Measurements from ENCODE around the gene ZNF319. TPM values are rescaled to one million over a fixed set of nuclear protein-coding genes. Genes with fewer than 3 reads are reported as not detected.
A peak's percentile ranks its signal among the peaks of the same experiment; 100 is the strongest.
"Not testable (repeated sequence)": the region's sequence is repeated elsewhere in the genome, so short reads cannot be mapped to it uniquely, and the experiment has no call there.

Gene ZNF319
- total RNA-seq, 1 donor from 2014 or later = 4.9 TPM

DNA sequence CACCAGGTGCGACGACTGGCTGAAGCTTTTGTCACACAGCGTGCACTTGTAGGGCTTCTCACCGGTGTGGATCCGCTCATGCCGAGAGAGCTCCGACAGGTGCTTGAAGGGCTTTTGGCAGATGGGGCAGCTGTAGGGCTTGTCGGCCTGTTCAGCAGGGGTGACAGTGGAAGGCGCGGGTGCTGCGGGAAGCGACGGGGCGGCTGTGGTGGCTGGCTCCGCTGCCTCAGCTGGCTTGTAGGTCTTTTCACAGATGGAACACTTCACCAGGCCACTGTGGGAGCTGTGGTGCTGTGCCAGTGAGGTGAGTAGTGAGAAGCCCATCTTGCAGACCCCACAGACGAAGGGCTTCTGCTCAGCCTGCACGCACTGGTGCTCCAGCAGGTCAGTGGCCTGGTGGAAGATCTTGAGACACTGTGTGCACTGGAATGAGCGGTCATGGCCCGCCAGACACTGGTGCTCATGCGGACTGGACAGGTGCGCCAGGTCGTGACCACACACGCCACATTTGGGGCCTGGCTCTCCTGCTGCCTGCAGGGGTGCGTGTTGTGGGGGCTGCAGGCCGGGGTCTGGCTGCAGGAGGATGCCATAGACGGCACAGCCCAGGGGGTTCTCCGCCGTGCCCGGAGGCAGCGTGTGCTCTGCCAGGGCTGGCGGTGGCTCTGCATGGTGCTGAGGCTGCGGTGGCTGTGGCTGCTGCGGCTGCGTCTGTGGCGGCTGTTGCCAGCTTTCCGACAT, 2.8 kb downstream of the ZNF319 start:
- no peak for DNase-seq

DNA sequence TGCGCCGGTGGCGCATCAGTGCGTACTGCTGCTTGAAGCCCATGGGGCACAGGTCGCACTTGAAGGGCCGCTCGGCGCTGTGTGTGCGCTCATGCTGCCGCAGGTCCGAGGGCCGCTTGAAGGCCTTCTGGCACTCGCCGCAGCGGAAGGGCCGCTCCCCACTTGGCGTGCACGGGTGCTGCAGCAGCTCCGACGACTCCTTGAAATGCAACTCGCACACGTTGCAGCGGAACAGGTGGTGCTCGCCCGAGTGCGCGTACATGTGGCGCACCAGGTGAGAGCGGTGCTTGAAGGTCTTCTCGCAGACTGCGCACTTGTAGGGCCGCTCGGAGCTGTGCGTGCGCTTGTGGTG, 3.3 kb downstream of the ZNF319 start:
- no peak for DNase-seq

DNA sequence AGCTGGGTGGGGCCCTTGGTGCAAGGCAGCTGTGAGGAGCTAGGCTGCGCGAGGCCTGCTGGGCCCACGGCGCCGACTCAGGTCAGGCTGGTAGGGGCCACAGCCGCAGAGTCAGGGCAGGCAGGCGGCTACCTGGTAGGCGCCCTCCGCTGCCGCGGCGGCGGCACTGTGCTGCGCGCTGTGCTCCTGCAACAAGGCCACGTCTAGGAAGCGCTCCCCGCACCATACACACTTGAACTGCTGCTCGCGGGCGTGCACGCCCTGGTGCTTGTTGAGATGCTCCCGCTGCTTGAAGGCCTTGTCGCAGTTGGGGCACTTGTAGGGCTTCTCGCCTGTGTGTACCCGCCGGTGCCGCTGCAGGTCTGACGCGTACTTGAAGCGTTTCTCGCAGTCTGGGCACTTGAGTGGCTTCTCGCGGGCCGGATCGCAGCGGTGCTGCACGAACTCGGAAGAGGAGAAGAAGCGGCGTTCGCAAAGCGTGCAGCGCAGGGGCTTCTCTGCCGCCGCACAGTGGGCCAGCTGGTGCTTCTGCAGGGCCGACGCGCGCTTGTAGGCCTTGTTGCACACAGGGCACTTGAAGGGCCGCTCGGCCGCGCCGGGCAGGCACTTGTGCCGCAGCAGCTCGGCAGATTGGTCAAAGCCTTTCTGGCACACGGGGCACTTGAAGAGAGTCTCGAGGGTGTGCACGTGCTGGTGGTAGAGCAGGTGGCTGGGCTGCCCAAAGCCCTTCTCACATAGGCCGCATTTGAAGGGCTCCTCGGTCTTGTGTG, 3.9 kb downstream of the ZNF319 start:
- no peak for DNase-seq

DNA sequence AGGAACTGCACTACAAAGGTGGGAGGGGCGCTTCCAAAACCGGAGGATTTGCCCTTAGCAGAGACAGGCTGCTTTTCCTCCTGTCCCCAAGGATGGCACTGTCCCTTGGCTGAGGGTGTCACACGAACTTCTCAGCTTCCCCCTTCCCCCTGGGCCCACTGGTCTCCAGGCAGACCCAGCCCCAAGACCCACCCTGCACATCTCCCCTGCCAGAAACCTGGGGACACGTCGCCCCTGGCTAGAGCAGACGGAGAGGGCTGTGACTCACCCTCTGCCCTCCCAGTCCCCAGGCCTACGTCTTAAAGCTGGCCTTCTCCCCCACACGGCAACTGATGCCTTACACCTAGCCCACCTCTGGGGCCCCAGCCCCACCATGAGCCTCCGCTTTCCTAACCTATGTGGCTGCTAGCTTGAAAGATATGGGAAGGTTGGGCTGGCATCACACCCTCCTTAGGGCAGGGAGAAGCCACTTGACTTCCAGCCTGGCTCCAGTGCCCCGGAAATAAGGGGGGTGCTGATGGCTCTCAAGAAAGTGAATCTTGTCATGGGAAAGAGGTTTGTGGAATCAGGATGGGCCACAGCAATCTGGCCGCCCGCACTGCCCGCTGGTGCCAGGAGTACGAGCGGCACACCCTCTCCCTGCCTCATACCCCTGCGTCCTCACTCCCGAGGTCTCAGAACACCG, 4.6 kb downstream of the ZNF319 start:
- no peak for DNase-seq

DNA sequence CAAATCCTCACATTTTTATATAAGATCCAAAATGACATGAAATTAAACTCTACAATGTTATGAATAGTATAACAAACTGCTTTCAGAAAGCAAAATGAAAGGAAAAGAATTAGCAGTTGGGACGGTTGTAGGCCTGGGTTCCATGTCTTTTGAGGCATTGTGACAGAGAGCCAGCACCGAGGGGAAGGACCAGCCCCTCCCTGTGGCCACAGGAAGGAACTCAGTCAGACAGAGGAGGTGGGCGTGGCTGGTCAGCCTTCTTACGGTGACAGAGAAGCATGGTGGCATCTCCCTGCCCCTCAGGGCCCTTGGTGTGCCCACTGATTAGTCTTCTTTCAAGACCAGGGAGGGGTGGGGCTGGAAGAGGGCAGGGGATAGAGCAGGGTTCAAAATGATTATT, 5.7 kb downstream of the ZNF319 start:
- DNase-seq = peak; percentile 21

DNA sequence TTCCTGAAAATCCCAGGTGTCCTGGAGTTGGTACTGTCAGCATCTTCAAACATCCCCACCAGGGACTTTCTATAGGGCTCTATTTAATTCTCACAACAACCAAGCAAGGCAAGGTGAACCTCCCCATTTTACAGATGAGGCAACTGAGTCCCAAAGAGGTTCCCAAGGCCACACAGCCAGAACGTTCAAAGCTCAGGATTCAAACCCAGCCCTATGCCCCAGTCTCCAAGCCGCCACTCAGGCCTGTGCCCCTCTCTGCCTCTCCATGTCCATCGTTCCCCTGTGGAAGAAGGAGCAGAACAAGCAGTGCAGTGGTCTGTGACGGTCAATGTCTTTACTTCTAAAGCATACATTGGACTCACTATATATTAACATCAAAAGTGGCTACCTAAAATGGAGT, 6.1 kb downstream of the ZNF319 start:
- DNase-seq = no peak

DNA sequence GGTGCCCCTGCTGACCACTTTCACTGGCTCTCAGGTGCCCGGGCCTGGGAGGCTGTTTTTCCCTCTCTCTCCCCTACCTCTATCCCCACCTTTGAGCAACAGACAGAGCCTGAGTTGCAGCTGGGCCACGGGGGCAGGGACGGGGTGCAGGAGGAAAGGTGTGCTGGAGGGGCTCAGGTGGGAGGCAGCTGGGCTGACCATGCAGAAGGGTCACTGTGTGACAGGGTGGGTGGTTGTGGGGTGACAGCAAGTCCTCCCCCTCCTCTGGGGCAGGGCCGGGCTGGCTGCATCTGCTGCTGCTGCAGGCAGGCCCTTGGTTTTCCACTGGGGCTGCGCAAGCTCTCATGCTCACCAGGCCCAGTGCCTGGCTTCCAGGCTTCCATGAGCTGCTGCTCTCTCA, 6.6 kb downstream of the ZNF319 start:
- no peak for DNase-seq

DNA sequence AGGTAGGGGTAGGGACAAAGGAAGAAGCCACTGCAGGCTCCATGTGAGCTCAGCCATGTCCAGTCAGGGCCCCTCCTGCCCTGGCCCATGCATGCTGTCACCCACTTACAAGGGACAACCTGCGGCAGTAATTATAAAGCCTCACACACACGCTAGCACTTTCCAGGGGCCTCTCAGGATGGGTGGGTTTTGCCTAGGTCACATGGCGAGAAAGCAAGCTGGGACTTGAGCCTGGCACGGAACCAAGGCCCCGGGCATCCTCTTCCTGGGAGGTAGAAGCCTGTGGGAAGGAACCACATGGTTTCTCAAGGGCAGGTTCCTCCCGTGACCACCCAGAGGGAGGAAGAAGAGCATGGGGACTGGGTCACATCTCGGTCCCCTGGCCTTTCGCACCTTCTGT, 7.0 kb downstream of the ZNF319 start:
- DNase-seq = peak; percentile 26

DNA sequence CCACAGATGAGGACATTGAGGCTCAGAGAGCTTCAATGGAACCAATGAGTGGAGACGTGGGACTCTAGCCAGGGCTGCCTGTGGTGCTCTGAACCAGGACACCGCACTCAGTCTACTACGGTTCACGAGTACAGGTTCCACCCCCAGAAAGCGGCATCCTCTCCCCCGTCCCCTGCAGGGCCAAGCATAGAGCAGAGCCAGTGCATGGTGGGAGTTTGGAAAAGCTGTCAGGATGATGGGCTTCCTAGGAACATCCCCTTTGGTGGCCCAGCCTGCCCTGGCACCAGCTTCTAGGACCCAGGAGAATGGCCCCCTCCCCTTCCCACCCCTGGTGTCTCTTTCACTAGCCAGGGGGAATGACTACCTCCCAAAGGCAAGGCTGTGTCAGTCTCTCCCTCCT, 8.4 kb downstream of the ZNF319 start:
- DNase-seq = no peak

DNA sequence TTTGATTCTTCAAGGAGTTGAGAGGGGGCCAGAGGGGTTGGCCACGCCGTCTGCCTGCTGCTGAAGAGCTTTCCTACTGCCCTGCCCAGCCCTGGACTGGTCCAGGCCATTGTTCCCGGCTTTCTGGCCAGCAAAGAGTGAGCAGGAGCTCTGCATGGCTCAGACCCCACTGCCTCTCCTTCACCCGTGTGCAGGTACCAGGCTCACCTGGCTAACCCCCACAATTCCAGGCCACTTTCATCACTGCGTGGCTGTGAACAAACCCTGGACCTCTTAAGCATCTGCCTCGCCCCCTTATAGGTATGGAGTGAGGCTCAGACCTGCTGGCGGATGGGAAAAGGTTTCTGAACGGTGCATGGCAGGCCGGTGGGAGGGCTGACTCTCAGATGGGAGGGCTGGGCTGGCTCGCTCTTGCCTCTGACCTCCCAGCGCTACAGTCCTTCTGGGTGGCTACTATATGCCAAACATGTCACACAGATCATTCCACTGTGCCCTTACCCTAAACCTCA, 8.9 kb downstream of the ZNF319 start:
- DNase-seq = no peak

DNA sequence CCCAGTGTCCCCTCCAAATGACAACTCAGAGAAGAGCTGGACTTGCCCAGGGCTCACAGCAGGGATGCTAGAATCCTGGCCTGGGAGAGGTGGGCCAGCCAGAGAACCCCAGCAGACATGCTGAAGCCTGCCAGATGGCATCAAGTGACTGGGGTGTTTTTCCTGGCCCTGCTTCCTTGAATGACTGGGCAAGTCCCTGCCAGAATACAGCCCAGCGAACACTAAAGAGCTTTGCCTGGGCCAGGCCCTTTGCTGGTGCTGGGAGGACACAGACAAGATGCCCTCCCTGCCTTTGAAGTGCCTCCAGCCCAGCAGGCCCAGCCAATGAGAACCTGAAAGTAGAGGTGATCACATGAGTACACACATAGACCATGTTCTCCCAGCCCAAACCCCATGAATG, 11.5 kb downstream of the ZNF319 start:
- peak; percentile 22 for DNase-seq

DNA sequence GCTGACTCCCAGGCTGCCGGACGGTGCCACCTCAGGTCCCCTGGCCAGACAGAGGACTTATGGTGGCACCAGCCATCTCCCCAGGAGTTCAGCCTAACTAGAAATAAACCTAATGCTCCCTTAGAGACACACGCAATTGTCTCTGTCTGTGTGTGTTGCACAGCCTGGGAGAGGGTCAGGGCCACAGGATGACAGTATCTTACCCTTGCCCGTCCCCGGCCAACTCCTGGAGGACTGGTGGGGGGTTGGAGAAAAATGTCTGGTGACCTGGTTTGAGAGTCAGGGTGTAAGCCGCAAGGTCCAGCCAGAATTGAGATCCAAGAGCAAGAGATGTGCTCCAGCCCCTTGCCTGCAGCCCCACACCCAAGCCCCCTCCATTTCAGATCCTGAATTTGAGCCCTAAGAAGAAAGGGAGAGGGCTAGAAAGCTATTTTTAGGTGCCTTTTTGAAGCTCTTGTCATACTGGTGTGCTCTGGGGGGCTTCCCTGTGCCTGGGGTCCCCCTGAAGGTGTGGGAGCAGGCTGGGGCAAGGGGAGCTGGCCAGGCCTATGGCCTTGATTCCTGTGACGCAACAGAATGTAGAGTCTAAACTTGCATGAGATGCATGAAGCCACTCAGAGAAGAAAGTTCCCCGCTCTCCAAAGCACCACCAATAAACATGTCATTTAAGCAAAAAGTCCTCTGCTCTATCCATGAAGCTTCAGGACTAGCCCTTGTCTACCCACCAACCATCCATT, 12.9 kb downstream of the ZNF319 start:
- no peak for DNase-seq

DNA sequence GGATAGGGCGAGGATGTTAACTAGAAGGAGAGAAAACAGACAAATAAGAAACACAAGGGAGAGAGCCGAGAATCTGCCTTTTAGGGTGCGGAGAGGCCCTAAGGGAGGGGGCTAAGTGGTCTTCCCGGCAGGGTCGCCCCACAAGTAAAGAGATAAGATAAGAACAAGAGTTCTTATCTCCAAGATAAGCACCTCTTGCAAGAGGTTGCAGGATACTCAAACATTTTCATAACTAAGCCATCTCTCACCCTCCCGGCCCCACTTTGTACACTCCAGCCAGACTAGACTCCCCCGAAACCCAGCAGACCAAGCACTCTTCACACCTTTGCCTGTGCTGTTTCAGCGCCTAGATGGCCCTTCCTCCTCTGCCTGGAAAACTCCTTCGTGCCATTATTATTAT, 14.3 kb downstream of the ZNF319 start:
- no peak for DNase-seq

DNA sequence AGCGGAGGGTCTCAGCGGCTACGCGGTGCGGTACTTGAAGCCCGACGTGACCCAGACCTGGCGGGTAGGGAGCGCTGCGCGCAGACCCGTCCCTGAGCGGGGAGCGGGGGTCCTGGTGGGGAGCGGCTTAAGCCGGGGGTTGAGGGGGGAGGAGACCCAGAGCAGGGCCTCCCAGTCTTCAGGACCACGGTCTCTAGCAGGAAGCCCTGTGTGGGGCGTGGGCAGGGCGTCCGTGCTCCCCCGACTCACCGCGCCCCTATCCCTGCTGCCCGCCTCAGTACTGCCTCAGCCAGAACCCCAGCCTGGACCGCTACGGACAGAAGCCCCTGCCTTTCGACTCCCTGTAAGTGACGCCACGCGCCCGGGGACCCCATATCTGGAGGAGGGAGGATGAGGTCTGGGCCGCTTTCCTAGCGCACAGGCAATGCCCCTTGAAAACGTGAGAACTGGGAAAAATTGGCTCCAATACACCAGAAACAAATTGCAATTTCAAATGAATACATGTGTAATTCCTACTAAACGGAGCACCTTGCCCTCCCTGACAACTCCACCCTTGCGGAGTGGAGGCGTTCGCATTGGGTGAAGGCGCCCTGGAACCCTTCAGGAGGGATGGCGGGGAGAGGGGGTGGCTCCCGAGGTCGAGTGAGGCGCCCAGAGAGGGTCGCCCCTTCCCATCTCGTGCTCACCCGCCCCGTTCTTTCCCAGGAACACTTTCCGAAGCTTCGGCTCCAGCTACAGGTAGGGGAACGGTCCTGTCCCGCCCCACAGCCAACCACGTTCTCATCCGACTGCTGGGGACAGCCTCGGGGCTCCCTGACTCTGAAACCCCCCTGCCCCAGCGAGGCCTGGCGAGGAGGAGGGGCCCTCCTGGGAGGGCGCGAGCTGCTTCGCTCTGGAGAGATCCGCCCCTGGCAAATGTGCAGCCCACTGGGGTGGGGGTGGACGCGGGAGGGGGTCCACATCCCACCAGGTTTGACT, 15.0 kb downstream of the ZNF319 start:
- DNase-seq = peak; percentile 25

DNA sequence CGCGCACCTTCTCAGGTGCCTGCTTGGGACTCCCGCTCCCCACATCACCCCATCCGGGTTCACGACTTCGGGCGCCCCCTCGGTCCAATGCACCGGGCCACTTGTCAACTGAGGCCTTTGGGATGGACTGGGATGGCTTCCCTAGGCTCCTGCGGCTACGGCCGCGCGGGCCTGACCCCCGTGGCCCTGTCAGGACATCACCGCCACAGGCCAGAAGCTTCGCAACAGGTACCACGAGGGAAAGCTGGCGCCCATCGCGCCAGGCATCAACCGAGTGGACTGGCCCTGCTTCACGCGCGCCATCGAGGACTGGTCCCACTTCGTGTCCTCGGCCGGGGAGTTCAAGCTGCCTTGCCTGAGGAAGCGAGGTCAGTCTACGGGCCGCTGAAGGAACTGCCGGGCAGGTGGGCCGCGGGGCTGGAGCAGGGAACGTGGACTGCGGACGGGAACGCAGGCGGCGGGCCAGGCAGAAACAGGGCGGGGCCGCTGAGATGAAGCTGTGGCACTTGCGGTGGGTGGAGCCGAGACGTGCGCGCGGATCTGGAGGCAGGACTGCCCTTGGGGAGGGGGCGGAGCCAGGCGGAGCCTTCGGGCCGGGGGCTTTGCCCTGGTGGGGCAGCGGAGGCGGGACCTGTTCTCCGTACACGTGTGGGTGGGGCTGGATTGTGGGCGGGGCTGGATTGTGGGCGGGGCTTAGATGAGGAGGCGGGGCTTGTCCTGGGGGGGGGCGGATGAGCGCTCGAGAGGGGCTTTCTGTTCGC, 15.8 kb downstream of the ZNF319 start:
- peak; percentile 91 for DNase-seq

DNA sequence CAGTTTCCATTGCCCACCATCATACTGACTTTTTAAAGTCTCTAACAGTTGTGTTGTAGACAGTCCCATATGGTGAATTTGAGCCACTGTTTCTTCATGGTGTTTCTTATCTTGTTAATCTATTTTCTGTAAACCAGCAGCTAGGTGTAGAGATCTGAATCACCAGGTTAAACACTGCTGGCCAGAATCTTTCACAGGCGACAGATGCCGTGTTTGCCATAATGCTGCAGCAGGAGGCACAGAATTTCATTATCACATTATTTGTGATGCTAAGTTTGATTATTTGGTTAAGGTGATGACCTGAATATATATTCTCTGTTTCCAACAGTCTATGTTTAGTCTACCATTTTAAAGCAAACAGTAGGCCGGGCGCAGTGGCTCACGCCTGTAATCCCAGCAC, 18.1 kb downstream of the ZNF319 start:
- DNase-seq = no peak

DNA sequence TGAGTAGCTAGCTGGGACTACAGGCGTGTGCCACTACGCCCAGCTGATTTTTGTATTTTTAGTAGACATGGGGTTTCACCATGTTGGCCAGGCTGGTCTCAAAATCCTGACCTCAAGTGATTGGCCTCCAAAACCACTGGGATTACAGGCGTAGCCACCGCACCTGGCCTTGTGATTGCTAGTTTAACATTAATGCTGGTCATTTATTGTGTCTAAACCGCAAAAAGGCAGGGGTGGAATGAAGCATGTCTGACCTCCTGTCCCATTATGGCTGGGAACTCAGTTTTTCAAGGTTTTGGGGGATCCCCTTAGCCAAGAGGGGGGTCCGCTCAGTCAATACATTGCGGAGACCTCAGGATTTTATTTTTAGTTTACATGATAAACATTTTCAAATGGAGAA, 18.8 kb downstream of the ZNF319 start:
- no peak for DNase-seq

DNA sequence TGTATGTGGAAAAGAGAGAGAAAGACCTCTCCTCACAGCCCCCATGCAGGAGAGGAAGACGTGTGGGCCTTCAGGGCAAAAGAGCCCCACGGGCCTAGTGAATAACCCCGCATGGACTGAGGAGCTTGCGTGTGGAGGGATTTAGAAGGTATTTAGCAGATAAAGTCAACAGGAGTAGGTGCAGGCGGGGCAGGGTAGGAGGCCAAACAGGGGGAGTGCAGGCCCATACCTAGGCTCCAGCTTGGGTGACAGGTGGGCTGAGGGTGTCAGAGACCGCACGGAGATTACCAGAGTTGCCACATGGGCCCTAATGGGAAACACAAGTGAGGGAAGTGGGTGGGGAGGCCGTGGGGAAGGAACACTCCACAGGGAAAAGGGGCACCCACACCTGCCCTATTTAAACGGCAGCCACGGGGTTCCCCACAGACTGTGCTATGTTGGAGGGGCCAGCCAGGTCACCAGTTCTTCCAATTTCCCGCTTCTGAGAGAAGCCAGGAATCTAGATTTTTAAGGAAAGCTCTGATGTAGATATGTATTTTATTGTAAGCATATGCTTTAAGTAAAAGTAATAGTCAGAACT, 21.4 kb downstream of the ZNF319 start:
- no peak for DNase-seq

DNA sequence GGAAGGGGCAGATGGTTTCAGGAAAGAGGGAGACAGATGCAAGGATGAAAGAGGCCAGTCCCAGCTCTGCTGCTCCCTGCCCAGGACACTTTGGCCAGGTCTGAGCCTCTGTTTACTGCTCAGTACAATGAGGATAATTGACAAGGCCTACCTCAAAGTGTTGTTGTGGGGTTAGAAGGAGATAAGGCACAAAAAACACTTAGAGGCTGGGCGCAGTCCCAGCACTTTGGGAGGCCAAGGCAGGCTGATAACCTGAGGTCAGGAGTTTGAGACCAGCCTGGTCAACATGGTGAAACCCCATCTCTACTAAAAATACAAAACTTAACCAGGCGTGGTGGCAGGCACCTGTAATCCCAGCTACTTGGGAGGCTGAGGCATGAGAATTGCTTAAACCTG, 22.4 kb downstream of the ZNF319 start:
- not testable (repeated sequence) for DNase-seq

DNA sequence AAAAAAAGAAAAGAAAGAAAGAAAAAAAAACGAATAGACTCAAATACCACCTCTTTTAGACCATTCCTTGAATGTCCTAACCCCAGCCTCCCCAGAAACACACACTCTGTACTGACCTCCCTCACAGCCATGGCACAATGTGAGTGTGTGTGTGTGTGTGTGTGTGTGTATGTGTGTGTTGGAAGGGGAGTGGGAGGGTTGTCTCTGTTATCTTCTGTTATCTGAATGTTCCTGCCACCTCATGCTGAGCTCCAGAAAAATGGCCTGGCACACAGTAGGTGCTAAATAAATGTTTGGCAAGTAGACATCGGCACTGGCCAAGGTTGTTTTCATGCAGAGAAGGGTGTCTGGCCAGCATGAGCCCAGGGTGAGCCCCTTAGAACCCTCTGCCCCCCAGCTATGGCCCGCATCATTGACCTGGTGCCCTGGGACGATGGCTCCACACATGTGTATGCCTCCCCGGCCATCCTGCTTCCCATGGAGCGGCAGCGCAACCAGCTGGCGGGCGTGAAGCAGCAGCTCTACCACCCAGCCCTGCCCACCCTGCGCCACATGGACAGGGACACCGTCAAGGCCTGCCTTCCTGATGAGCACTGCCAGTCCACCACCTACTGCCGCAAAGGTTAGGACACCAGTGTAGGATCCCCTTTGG, 22.9 kb downstream of the ZNF319 start:
- DNase-seq = no peak
